HG03575 (cell line): ENCODE results near the gene CMKLR1.

Source experiments
- ATAC-seq: cut with Tn5 transposase; IDR thresholded peaks from one replicate; pipeline ENCODE4 v1.9.1; 2021; ENCODE audit not compliant: unreplicated experiment, insufficient number of reproducible peaks, low FRiP score; ENCODE audit errors: extremely low read depth

CMKLR1 gene

DNA sequence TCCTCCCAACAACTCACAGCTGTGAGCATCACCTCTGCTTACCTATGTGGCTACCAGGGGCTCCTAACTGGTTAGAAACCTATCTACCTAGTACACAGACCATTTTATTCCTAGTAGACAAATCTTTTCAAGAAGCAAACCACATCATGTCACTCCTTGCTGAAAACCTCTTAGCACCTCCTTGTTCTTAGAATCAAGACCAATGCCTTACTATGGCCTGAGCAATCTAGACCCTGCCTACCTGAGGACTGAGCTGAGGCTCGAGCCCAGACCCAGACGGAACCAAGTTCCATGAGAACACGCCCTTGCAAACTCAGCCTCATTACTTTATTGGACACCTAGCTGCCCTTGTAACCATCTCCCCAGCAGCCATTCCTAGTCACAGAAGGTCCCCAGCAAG lies 32.6 kb downstream of the CMKLR1 start:
- no peak for ATAC-seq

DNA sequence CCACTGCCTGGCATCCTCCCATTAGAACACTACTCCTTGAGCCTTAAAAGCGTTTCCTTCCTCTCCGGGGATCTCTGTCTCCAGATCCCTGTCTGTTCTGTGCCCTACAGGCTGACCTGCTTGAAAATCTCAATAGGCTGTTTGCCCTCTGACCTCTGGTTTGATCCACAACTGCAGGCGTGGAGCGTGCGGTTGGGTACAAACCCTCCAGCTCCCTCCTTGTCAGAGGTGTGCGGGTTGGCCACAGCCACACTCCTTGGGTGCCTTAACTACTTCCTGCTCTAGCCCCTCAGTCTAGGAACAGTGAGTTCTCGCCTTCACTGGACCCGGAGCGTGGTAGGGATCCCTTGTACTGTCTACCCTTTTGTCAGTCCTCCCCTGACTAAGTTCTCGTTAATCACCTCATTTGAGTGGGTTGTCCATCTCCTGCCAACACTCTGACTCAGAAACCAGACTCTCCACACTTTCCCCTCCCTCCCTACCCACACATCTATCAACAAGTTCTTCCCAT lies 33.1 kb downstream of the CMKLR1 start:
- no peak for ATAC-seq

DNA sequence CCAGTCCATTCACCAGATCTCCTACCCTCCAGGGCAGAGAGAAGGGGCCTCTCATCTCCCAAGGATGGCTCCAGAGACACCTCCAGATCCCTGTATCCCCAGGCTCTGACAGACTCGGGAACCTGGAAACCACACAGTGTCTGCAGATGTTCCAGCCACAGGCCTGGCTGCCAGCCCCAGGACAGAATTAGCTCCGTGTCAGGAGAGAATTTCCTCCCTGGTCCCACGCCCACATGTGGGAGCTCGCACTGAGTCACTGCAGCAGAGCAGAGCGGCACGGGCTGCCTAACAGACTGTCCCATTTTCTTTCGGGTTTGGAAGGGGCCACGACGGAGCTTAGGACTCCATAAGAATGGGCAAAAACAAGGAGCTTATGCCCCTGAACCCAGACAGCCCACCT lies 33.6 kb downstream of the CMKLR1 start:
- no peak for ATAC-seq

DNA sequence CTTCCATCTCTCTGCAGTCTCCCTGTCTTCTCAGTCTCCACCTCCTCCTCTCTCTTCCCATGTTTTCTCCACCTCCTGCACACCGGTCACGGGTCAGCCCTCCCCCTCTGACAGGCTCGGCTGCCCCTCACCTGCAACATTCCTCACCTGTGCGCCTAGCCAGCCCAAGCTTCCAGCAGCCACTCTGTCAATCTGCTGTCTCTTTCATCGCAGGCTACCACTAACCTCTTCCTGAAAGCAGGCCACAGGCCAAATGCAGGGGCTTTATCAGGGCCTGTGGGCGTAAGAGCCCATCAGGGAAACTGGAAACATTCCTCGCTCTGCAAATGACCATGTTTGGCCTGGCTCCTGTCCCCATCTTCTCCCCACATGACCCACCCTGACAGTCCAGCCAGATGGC lies 34.5 kb downstream of the CMKLR1 start:
- no peak for ATAC-seq

DNA sequence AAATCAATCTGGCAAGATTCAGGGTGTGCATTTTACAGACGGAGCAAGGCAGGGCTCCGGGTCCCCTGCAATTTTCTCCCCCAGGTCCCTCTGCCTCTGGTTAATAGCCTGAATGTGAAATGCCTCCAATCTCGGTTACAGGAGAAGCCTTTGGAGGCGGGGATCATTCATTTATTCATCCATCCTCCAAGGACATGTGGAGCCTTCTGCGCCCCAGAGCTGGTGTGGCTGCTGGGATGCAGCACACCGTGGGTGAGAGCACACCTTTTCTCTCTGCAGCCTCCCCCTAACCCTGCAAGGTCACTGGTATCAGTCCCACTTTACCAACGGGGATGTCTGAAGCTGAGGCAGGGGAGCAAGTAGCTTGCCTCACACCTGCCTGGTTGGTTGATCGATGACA lies 35.4 kb downstream of the CMKLR1 start:
- ATAC-seq, result no peak

DNA sequence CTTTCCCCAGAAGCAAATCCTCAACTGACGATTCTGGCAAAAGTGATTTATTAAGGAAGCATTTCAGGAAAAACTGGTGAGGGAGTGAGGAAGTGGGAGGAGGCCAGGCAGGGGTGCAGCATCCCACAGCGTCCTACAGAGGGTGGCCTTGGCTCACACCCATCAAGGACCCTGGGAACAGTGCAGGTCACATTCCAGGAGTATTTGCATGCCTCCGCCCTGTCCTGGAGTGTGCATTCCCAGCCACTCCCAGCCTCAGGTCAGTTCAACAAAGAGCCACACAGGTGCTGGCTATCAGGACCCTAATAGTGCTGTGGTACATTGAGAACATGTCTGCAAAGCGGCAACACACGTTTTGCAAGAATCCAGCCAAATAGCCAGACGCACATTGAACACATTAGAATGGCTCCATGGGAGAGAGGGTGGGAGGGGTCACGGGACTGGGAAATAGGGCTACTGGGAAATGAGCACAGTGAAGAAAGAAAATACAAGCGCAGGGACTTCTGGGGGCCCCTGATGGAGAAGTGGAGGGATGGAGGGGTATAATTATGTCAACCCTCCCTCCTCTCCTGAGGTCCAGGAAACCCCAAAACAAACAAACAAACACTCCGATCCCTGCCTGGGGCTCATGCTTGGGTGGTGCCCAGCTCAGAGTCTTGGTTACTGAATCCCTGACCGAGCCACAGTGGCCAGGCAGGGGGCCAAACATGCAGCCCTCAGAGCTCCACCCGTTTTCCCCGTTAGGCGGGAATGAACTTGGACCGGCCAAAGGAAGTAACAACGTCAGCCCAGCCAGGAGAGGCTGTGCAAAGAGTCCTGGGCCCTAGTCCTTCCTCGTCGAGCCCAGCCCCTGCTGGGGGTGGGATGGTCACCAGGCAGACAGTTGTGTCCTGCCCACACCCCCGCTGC lies 36.5 kb downstream of the CMKLR1 start:
- no peak for ATAC-seq

DNA sequence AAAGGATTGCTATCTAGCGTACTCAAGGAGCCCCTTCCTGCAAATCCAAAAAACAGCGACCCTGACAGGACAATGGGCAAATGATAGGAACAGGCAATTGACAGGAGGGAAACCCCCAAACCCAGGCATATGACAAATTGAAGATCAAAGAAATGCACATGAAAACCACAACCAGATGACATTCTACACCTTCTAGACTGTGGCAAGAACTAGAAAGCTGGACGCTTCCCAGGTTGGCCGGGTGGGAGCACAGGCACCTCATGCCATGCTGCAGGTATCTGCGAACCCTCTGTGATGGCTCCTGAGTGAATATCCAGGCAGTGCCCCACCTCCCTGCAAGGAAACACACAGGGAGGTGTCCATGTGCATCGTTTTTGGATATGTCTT lies 37.1 kb downstream of the CMKLR1 start:
- ATAC-seq, result no peak

DNA sequence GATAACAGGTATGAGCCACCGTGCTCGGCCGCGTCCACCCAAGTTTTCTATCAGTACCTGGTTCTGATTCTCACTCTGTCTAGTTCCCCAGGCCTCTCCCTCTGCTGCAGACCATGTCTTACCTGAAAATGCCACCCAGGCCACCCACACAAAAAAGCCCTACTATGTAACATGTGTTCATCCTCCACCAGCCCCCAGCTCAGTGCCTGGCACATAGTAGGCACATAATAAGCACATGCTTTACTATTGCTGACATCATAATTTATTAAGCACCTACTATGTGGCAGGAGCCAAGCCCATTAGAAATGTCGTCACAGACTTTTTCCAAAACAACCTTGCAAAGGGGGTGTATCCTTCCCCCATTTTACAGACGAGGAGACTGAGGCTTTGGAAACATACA lies 37.8 kb downstream of the CMKLR1 start:
- ATAC-seq, result no peak

DNA sequence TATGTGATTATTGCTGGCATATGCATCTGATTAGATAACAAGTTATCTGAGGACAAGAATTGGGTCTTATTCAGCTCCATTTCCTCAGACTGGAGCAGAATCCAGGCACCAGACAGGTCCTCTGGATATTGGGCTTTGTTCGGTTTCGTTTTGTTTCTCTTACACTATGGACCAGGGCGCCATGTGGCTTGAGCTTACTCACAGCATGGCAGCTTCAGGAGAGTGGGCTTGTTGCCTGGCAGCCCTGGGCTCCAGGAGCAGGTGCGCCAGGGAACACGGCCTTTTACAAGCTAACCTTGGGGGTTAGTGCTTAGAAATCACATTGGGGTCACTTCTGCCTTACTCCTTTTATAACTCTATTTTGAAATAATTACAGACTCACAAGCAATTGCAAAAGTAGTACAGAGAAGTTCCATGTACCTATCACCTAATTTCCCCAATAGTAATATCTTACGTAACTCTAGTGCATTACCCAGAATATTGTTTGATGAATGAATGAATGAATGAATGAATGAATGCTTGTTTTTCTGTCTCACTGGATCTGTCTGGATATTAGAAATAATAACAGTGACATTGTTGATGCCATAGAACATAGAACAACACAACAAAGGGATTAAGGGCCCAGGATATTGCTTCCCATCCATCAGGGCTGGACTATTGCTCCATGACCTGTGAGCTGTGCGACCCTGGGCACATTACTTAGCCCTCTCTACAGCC lies 39.0 kb downstream of the CMKLR1 start:
- ATAC-seq, result no peak

DNA sequence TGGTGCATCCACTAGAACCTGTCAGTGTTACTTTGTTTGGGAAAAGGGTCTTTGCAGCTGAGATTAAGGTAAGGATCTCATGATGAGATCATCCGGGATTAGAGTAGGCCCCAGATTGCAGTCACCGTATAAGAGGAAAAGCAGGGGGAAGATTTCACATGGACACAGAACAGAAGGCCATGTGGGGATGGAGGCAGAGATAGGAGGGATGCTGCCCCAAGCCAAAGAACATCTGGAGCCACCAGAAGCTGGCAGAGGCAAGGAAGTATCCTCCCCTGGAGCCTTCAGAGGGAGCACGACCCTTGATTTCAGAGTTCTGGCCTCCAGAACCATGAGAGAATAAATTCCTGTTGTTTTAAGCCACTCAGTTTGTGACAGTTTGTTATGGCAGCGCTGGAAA lies 39.6 kb downstream of the CMKLR1 start:
- ATAC-seq, result no peak

DNA sequence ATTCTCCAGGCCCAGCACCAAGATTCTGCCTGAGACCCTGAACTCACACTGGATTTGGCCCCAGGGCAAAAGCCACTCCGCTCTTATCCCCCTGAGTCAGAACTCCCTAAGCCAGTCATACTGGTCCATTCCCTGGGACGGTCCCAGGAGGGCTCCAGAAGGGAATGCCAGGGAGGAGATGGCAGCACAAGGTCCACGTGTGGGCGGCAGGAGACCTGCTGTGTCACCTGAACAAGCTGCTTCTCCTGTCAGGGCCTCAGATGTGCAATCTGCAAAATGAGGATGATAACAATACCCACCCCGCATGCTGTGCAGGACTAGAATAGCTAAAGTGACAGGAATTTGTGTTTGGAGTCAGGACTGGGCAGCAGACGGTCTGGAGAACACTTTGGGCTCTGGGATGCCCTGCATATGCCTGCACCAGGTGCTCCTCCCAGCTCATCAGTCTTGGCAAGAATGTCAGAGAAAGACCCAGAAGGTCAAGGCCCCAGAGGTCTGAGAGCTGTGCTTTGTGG lies 40.3 kb downstream of the CMKLR1 start:
- ATAC-seq, result no peak

DNA sequence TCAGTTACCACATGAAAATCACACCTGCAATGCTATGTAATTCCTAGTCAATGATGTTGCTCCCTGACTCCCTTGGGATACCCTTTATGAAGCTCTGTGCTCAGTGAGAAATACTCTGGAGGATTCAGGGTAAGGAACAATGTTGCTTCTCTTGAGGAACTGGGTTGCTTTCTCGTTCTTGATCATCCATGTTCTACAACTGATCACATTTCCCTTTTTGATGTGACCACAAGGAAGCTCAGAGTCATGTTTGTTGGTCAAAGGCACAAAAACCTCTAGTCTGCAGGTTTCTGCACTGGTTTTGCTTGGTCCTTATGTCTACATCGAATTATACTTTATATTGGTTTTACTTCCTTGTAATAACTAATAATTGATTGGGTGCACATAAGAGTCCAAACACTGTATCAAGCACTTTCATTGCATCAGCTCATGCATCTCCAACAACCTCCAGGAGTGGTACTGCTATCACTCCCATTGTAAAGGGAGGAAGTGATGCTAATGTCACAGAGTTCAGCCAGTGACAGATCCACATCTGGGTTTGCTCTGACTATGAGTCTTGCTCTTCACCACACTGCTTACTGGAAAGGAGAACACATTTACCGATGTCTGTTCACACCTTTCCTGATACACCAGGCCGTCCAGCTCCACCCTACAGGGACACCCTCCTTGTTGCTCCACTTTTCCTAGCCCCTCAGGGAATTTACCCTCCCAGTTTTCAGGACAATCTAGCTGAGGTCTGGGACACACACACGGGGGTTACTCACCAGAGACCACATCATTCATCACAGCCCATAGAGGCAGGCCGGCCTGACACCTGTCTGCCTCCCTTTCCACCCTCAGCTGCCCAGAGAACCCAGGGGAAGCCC lies 41.0 kb downstream of the CMKLR1 start:
- no peak for ATAC-seq

DNA sequence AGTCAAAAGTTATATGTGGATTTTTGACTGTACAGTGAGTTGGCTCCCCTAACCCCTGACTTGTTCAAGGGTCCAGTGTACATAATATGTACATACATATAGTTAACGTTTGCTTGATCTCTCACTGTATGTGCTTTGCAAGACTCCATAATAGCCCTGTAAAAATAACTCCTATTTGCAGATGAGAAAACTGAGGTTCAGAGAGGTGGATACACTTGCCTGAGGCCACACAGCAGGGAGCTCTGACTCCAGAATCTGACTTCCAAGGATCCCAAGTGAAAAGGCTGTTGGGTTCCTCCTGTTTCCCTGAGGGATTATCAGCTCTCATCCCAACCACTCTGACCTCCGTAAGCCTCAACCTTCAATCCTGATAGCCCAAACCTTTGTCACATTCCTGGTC lies 41.7 kb downstream of the CMKLR1 start:
- no peak for ATAC-seq

DNA sequence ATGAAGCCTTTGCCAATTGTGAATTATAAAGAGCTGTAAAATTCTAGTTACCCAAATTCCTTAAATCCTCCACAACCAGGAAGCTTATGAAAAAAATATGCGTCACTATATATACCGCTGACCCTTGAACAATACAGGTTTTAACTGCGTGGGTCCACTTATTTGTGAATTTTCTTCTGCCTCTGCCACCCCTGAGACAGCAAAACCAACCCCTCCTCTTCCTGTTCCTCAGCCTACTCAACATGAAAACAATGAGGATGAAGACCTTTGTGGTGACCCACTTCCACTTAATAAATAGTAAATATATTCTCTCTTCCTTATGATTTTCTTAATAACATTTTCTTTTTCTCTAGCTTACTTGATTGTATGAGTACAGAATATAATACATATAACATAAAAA lies 42.2 kb downstream of the CMKLR1 start:
- ATAC-seq, result no peak

DNA sequence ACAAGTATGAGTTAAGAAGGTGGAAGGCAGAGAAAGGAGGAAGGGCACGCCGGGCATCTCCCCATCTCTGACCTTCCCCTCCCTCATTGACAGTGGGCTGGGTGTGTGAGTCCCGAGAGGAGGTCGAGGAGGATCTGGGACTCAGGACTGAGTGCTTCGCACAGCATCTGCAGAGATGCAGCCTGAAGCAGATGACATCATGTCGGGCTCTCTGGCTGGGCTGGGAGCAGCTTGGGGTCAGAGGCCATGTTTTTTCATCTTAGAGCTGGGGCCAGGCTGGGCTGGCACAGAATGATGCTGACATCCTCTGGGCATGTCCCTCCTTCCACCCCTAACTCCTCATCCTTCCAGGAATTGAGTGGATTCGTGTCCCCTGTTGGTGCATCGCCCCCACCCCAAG lies 43.5 kb downstream of the CMKLR1 start:
- no peak for ATAC-seq

DNA sequence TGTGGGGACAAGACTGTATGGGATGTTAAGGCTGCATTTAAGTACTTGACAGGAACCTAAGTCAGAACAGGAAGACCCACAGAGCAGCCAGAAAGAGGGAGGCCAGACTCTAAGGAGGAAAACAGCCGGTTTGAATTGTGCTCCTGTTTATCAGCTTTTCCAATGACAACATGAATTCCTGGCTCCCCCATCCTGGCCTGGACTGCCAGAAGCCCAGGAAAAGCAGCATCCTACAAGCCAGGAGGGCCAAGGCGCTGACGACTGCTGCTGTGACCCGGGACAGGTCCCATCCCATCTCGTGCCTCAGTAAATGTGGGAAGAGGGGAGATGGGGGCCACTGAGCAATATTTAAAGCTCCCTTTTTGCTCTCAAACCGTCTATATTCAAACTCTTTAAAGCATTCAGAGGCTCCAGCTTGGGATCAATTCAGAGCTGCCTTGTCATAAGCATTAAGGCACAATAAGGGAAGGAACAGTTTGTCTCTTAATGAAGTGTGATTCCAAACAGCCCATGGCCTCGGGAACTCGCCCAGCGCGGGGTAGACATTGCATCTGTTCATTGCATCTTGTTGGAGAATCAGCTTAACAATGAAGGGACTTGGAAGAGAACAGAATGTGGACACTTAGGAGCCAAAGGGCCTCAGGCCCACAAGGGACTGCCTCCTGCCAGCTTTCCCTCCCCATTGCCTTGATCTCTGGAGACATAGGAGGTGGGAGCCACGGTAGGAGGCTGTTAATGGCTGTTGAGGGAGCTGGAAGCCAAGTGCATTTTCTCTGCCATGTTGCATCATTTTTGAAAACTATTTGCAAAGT lies 49.6 kb downstream of the CMKLR1 start:
- ATAC-seq, result no peak

DNA sequence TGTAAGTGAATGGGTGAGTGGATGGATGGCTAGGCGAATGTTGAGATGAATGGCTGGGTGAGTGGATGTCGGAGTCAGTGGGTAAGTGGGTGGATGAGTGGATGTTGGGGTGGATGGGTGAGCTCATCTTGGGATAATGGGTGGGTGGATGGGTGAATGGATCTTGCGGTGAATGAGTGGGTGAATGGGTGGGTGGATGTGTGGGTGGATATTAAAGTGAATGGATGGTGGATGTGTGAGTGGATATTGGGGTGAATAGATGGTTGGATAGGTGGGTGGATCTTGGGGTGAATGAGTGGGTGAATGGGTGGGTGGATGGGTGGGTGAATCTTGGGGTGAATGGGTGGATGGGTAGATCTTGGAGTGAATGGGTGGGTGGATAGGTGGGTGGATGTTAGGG lies 51.9 kb downstream of the CMKLR1 start:
- no peak for ATAC-seq

DNA sequence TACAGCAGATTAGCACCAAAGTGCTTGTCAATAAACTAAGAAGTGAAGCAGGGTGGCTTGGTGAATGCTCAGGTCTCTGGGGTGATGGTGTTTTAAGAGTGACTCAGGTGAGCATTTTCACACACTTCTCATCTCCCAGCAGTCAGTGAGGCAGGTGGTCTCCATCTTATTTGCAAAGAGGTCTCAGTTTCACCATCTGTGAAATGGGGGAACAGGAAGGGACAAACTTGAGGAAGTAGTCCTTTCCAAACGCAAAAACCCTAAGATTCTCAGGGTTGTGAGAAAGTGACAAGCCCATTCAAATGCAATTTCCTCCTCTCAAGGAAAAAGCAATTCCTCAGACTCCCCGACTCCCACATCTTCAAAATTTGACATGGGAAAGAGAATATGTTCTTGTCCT lies 54.1 kb downstream of the CMKLR1 start:
- ATAC-seq, result no peak
